ENCODE data around the gene AREL1. TPM values are rescaled to one million over a fixed set of nuclear protein-coding genes. Genes with fewer than 3 reads are reported as not detected.

AREL1 gene
- total and polyA plus RNA-seq, 2 of the 8 experiments (the other 6 are each of a cell fraction or from before 2014, with no cell fraction given): 31.4 to 49.1 TPM

DNA sequence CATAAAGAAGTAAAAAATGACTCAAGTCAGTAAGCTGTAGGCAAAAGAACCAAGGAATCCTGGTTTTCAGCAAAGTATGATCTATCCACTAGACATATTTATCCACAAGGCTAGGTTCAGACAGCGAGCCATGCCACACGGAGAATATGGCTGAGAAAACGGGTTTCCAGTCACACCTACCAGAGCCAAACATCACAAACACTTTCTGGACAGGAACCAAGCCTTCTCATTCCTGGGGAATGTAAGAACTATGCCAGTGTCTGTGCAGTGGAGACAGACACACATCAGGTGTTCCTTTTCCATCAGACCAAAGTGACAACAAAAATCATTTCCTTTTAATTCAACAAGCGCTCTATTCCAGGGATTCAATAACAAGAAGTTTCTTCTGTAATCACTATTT, 41.1 kb downstream of the AREL1 start (continued):
- TF ChIP-seq JUN (IDR thresholded peaks at IDR 0.05; ENCODE audit: low read depth, low read length) (no peak), BCL11A (IDR thresholded peaks at IDR 0.05; ENCODE audit: low read depth in 2 of 2, low read length in 2 of 2) (no peak), YY1 (IDR thresholded peaks at IDR 0.05; ENCODE audit: low read depth, low read length) (no peak), HDAC6 (IDR thresholded peaks at IDR 0.05; ENCODE audit: low read depth, low read length) (no peak), TEAD4 (IDR thresholded peaks at IDR 0.05; ENCODE audit: low read depth, low read length) (no peak), FOSL1 (IDR thresholded peaks at IDR 0.05; ENCODE audit: insufficient read depth, low read depth, low read length) (no peak), ZNF274 (IDR thresholded peaks at IDR 0.05; ENCODE audit: borderline replicate concordance, extremely low read depth, low read length) (no peak)
